HG02943 (cell line): ENCODE measurements around the gene RPS27A.
"Not testable (repeated sequence)": the region's sequence is repeated elsewhere in the genome, so short reads cannot be mapped to it uniquely, and the experiment has no call there.

Experiments
- ATAC-seq: cut with Tn5 transposase; IDR thresholded peaks from one replicate; pipeline ENCODE4 v1.9.1; 2021; ENCODE audit warnings: mild to moderate bottlenecking, low read depth, moderate library complexity; ENCODE audit not compliant: unreplicated experiment

RPS27A gene

DNA sequence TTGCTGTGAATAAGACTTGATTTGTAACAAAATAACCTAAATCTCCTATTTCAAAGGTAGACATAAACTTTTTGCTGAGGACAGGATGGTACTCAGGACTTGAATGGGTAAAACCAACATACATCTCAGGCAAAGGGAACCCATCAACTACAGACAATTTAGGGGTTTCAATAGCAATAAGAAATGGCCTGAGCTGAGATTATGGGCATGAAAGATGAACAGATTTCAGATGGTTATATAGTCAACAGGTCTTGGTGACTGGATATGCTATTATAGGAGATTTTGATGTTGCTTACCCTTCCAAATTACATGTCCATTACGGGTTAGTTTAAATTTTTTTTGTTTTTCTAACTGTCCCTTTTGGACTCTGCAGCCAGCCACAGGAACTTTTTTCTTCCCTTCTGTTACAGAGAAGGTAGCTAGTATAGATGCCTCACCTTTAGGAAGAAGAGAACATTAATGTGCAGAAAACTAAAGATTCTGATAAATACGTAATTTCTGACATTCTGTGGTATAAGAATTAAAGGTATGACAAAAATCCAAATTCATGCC, 4.6 kb downstream of the RPS27A start:
- no peak for ATAC-seq

DNA sequence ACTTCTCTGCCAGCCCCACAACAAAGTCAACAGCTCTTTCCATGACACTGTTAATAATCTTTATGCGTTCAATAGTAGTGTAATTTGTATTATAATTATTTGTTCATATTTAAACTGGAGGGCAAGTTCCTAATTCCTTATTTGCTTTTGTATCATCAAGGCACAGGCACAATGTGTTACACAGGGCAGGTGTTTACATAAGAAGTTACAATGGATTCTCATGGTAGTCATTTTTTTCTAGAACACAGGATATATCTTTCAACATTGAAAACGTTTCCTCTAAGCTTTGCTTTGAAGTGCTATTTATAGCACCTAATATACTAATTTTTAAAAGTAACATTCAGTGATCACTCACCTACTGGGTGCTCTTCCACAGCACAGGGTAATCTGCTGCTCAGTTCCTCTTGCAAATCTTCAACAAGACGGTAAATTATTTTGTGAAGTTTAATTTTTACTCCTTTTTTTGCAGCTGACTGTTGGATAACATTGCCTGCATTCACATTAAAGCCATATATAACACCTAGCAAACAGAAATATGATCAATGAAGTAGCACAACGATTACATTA, 7.3 kb downstream of the RPS27A start:
- no peak for ATAC-seq

DNA sequence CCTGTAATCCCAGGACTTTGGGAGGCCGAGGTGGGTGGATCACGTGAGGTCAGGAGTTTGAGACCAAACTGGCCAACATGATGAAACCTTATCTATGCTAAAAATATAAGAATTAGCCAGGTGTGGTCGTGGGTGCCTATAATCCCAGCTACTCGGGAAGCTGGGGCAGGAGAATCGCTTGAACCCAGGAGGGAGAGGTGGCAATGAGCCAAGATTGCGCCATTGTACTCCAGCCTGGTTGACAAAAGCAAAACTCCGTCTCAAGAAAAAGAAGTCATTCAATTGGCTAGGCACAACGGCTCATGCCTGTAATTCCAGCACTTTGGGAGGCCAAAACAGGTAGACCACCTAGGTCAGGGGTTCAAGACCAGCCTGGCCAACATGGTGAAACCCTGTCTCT, 9.1 kb downstream of the RPS27A start:
- ATAC-seq: not testable (repeated sequence)

DNA sequence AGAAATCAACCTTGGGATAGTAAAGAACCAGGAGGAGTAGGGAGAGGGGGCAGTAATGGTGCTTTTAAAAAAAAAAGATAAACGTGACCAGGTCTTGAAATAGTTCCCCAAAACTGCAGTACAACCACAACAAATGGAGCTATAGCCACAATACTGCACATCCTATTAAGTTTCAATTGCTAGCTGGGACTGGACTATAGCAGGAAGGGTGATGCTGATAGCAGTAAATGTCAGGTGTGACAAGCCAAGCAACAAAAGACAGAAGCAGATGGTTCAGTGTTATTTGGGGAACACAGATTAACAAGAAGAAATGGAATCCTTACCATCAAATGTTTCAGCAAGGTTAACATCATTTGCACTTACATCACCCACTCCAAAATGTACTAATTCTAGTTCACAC, 10.1 kb downstream of the RPS27A start:
- no peak for ATAC-seq

DNA sequence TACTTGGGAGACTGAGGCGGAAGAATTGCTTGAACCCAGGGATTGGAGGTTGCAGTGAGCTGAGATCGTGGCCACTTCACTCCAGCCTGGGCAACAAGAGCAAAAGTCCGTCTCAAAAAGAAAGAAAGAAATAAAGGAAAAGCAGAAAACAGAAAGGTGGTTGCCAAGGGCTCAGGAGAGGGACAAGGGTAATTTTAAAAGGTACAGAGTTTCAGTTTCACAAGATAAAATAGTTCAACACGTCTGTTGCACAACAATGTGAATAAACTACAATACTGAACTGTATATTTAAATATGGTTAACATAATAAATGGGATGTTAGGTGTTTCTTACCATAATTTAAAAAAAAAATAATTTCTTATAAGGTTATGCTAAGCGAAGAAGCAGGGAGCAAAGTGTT, 12.9 kb downstream of the RPS27A start:
- no peak for ATAC-seq

DNA sequence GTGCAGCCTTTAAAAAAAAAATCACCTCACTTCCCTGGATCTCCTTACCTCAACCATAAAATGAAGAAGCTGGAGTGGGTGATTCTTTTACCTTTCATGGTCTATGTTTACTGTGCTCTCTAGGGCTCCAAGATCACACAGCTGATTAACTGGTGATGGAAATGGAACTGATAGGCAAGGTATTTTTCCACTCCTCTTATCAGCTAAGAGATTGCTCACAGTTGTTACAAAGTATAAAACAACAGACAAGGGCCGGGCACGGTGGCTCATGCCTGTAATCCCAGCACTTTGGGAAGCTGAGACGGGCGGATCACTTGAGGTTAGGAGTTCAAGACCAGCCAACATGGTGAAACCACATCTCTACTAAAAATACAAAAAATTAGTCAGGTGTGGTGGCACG, 14.5 kb downstream of the RPS27A start:
- no peak for ATAC-seq

DNA sequence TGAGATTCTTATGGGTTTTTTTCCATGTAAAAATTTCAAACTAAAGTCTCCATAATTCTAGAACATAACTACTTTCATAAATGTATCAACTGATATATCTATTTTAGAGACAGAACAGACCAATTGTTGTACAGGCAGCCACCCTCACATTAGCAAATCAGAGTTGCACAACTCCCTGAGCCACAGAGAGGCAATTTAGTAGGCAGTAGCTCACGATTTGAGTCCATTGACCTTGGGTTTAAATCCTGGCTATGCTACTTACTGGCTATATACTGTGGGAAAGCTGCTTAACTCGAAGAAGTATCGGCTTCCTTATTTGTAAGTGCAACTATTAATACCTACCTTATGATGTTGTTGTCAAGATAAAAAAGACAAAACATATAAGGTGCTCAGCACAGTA, 20.3 kb downstream of the RPS27A start:
- ATAC-seq: no peak

DNA sequence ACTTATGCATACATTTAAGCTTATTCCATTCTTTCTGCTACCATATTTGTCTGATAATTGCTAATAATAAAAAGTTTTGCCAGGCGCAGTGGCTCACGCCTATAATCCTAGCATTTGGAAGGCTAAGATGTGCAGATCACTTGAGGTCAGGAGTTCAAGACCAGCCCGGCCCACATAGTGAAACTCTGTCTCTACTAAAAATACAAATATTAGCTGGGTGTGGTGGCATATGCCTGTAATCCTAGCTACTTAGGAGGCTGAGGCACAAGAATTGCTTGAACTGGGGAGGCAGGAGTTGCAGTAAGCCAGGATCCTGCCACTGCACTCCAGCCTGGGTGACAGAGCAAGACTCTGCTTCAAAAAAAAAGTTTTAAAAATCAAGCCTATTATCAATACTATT, 27.1 kb downstream of the RPS27A start:
- not testable (repeated sequence) for ATAC-seq

DNA sequence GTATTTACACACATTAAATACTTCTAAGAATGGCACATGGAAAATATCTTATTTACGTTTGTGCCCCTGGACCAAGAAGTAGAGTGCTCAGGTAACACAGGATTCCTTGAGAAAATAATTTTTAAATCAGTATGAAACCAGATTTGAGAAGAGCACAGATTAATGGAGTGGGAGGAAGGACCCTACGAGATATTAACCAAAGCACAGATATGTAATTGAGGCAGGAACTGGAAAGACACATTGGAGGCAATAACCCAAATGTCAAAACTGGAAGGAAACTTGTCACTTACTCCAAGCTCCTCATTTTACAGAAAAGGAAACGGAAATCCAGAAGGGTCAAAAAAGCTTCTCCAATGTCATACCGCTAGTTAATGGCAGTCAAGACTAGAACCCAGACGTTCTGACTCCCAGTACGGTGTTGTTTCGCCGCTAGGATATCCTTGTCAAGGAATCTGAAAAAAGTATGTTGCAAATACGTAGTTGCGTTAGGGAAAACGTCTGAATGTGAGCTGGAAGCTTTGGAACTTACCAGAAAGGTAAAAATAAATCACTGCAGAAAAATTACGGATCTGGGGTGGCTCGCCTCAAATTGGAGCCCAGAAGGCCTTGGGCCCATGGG, 35.9 kb downstream of the RPS27A start:
- no peak for ATAC-seq

DNA sequence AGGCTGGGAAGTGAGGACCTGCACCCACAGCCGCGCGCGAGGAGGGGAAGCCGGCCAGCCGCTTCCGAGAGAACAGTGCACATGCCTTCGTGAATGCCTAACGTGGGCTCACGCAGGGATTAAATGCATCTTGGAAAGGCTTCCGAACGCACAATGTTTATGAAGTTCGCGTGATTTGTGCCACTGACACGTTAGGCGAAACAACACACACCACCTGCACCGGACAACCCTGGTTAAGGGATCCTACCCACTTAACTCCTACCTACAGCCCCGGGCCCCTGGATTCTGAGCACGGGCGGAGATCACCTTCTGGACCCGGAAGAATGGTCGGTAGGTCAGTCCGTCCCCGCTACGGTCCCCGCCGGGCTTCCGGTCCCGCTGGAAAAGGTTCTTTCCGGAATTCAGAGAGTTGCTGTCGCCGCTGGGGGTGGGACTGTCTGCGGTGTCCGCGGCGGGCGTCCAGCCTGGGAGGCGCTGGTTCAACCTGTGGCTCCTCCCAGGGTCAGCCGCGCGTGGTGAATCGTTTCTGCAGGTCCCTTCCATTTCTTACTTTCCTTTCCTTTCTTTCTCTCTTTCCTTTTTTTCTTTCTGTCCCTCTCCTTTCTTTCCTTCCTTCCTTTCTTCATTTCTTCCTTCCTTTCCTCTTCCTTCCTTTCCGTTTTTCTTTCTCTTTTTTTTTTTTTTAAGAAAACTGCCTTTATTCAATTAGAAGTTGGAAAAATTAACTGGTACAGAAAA, 36.6 kb downstream of the RPS27A start, which contains the start of gene MTIF2:
MTIF2 (minus strand) TSS at position 325 of the 738 bp plus-strand sequence. CDS start 5,373 bp downstream, outside the sequence.
- ATAC-seq: peak; percentile 96

DNA sequence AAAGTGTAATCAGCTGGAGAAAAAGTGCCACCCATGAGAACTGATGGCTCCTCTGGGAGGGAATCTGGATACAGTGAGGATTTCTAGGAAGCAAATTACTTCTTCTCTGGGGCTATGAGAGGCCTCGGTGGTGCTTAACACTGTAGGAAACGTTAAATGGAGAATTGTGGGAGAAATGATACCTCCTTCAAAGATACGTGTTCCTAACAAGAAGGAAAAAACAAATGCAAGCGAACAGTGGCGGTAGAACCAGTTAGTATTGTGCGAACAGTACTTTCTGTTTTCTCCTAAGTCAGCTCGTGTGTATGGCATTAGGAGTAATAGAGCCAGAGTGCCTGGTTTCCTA, 37.1 kb downstream of the RPS27A start:
- ATAC-seq: no peak

DNA sequence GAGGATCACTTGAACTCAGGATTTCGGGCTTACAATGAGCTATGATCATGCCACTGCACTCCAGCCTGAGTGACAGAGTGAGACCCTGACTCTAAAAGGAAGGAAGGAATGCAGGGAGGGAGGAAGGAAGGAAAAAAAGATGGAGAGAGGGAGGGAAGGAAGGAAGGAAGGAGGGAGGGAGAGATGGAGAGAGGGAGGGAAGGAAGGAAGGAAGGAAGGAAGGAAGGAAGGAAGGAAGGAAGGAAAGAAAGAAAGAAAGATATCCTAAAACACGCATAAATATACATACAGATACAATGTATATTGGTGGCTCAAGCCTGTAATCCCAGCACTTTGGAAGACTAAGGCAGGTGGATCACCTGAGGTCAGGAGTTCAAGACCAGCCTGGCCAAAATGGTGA, 41.9 kb downstream of the RPS27A start:
- ATAC-seq: not testable (repeated sequence)

DNA sequence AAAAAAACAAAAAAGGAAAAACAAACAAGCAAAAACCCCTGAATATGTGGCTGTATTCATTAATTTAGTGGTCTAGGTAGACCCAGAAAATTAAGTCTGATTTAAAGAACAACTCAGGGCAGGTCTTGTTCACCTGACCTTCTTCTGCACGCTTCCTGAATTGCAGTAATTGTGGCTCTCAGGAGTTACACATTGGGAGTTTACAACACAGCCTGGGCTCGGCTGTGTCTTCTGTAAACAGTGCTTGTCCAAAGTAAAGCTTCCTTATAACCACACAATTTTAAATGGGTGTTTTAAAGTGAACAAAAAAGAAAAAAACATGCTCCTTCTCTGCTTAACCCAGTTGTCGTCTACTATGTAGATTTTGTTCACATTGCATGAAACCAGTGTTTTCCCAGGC, 44.8 kb downstream of the RPS27A start:
- no peak for ATAC-seq

DNA sequence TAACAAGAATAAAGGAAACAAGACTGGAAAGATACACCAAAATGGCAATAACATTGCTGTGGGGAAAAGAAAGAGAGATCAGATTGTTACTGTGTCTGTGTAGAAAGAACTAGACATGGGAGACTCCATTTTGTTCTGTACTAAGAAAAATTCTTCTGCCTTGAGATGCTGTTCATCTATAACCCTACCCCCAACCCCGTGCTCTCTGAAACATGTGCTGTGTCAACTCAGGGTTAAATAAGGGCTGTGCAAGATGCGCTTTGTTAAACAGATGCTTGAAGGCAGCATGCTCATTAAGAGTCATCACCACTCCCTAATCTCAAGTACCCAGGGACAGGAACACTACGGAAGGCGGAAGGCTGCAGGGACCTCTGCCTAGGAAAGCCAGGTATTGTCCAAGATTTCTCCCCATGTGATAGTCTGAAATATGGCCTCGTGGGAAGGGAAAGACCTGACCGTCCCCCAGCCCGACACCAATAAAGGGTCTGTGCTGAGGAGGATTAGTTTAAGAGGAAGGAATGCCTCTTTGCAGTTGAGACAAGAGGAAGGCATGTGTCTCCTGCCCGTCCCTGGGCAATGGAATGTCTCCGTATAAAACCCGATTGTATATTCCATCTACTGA, 46.8 kb downstream of the RPS27A start:
- not testable (repeated sequence) for ATAC-seq

DNA sequence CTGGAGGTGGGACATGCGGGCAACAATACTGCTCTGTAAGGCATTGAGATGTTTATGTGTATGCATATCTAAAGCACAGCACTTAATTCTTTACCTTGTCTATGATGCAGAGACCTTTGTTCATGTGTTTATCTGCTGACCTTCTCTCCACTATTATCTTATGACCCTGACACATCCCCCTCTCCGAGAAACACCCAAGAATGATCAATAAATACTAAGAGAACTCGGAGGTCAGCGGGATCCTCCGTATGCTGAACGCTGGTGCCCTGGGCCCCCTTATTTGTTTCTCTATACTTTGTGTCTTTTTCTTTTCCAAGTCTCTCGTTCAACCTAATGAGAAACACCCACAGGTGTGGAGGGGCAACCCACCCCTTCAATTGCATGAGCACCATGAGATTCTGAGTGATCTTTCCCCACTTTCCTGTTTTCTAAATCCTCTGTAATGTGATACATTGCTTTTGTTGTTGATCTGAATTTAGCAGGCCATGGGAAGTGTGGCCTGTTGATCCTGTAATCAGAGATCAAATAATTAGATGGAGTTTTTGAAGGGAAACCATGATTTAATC, 47.5 kb downstream of the RPS27A start:
- ATAC-seq: not testable (repeated sequence)

DNA sequence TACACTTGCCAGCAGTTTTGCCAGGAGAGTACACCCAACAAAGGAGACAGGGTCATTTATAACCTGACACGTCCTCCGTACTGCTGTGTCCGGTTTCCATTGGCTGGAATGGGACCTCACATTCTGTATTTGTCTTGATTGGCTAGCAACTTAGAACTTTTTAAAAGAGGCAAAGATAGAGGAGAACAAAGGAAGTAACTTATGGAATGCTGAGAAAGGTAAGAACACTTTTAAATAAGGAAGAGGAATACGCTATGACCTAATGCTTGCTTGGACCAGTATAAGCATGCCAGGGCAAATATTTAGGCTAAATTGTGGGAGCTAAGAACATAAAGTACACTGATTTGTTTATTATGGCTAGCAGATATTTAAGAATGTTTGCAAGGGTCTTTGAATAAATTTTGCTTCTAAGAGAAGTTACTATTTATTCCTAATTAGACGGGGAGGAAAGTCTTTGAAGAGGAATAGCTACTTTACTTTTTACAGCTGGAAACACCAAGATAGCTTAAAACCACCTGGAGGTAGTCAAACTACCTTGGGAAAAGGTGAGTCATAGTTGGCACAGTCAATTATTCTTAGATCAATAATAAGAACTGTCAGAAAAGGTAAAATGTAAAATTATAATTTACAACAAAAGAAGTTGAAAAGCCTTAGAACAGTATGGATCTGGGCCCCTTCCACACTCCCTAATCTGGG, 48.5 kb downstream of the RPS27A start:
- ATAC-seq: not testable (repeated sequence)

DNA sequence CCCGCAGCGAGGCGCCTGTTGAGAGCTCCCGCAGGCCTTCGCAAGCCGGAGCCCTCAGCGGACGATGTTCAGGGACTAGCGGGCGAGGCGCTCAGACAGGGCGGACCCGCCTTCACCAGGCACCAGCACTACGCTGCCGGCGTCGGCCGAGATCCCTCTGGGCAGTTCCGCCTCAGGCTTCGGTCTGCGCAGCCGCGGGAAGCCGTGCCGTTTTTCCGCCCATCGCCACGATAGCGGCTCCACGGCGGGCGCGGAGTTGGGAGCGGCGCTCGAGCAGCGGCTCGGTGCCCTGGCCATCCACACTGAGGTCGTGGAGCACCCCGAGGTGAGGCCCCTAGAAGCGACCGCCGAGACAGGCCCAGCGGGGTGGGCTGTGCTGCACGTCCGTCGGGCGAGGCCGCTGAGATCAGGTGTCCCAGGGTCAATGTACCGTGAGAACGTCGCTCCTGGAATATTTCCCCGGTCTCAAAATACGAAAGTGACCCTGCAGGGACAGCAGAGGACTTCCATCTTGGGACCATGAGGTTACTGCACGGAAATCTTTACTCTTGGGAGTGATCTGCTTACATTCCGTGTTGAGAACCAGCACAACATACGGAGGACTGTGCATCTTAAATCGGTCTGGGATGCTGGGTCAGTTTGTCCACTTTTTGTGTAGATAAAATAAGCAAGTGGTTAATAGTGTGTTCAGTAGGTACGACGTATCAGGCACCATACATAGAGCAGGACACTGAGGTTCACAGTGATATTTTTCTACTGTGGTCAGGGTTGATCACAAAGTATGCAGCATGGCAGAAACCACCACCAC, 49.8 kb downstream of the RPS27A start:
- ATAC-seq: peak; percentile 98

DNA sequence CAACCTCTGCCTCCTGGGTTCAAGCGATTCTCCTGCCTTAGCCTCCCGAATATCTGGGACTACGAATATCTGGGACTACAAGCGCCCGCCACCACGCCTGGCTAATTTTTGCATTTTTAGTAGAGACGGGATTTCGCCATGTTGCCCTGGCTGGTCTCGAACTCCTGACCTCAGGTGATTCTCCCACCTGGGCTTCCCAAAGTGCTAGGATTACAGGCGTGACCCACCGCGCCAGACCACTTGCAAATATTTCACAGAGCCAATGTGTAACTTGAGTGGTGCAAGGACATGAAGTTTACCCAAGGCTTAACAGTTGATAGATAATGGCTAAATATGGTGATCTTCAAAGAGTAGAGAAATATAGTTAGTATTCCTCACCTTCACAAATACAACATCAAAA, 50.6 kb downstream of the RPS27A start:
- no peak for ATAC-seq
